OCI-LY1 (cell line): ENCODE measurements around the gene CHST11.

Experiments used
- H2AFZ ChIP-seq: fragments of 200-600 bp; sonication (generic), shearing (Covaris generic); 2 replicates; pipeline ENCODE4 v1.6.0; 2014; ENCODE audit warnings: antibody characterized with exemption, mild to moderate bottlenecking, low read length
- H3F3A ChIP-seq: fragments of 200-600 bp; sonication (generic), shearing (Covaris generic); 2 replicates; pipeline ENCODE4 v1.6.0; 2014; ENCODE audit warnings: mild to moderate bottlenecking, antibody characterized with exemption, low read length, moderate library complexity; ENCODE audit not compliant: insufficient read depth
- H3K27ac ChIP-seq: fragments of 200-600 bp; sonication (generic); 2 replicates; pipeline ENCODE4 v1.5.1; 2014; ENCODE audit warnings: low read length, mixed run types, mild to moderate bottlenecking, low read depth; ENCODE audit not compliant: poor library complexity, severe bottlenecking
- H3K27me3 ChIP-seq: fragments of 200-600 bp; sonication (generic); 2 replicates; pipeline ENCODE4 v1.6.0; 2014; ENCODE audit warnings: antibody characterized with exemption, mild to moderate bottlenecking, low read length, moderate library complexity; ENCODE audit not compliant: insufficient read depth
- H3K36me3 ChIP-seq: fragments of 200-600 bp; sonication (generic); 2 replicates; pipeline ENCODE4 v1.6.1; 2014; ENCODE audit warnings: mild to moderate bottlenecking, antibody characterized with exemption, low read length, moderate library complexity, mixed read lengths; ENCODE audit not compliant: insufficient read depth
- H3K4me1 ChIP-seq: fragments of 200-600 bp; sonication (generic); 2 replicates; pipeline ENCODE4 v1.5.1; 2014; ENCODE audit warnings: mild to moderate bottlenecking, low read length, moderate library complexity; ENCODE audit not compliant: insufficient read depth, severe bottlenecking
- H3K4me2 ChIP-seq: fragments of 200-600 bp; sonication (generic), shearing (Covaris generic); 2 replicates; pipeline ENCODE4 v1.6.1; 2014; ENCODE audit warnings: low read length
- H3K4me3 ChIP-seq: fragments of 200-600 bp; sonication (generic); 2 replicates; pipeline ENCODE4 v1.5.1; 2014; ENCODE audit warnings: low read length, low read depth, mild to moderate bottlenecking, mixed read lengths; ENCODE audit not compliant: poor library complexity, severe bottlenecking
- H3K79me2 ChIP-seq: fragments of 200-600 bp; shearing (Covaris generic); 2 replicates; pipeline ENCODE4 v1.6.1; 2016; ENCODE audit warnings: mixed run types, low read length, mixed read lengths; ENCODE audit not compliant: insufficient read depth
- H3K9ac ChIP-seq: fragments of 200-600 bp; sonication (generic), shearing (Covaris generic); 2 replicates; pipeline ENCODE4 v1.6.1; 2014; ENCODE audit warnings: mild to moderate bottlenecking, low read length, mixed read lengths
- H3K9me2 ChIP-seq: fragments of 200-600 bp; sonication (generic), shearing (Covaris generic); 2 replicates; pipeline ENCODE4 v1.6.1; 2014; ENCODE audit warnings: low read depth, mild to moderate bottlenecking, low read length, mixed read lengths
- H3K9me3 ChIP-seq: fragments of 200-600 bp; shearing (Covaris generic); 2 replicates; pipeline ENCODE4 v1.6.1; 2014; ENCODE audit warnings: low read length, mixed read lengths
- H4K20me1 ChIP-seq: fragments of 200-600 bp; sonication (generic), shearing (Covaris generic); 2 replicates; pipeline ENCODE4 v1.6.0; 2016; ENCODE audit warnings: mild to moderate bottlenecking, low read length; ENCODE audit not compliant: insufficient read depth
- EZH2 ChIP-seq: fragments of 200-600 bp; sonication (generic), shearing (Covaris generic); IDR thresholded peaks from 2 replicates; pipeline ENCODE4 v1.8.0; 2017; ENCODE audit warnings: borderline replicate concordance, mixed run types, mild to moderate bottlenecking, antibody characterized with exemption, low read length, moderate library complexity, mixed read lengths
- TF ChIP-seq, protein P1 (sequence below): fragments of 200-600 bp; sonication (generic), shearing (Covaris generic); IDR thresholded peaks from 2 replicates; pipeline ENCODE4 v1.5.1; 2017; ENCODE audit warnings: mild to moderate bottlenecking, antibody characterized with exemption, low read length, moderate library complexity, mixed read lengths

Gene CHST11

DNA sequence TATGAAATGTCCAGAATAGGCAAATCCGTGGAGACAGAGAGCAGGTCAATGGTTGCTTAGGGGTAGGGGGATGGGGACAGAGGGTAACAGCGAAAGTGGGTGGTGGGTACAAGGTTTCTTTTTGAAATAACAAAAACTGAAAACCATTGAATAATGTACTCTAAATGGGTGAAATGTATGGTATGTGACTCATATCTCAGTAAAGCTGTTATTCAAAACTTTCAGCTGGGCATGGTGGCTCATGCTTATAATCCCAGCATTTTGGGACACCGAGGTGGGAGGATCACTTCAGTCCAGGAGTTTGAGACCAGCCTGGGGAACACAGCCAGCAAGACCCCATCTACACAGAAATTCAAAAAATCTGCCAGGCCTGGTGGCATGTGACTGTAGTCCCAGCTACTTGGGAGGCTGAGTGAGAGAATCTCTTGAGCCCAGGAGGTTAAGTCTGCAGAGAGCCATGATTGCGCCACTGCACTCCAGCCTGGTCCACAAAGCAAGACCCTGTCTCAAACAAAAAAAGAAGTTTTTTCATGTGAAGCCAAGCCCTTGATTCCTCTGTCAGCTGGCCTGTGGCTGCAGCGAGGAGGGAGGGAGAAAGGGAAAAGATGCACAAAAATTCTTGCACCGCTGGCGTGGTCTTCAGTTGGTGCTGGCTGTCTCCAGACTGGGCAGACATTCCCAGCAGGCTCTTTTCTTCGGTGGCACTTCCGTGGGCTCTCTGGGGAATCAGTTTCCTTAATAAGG lies 253.1 kb downstream of the CHST11 start:
- H3K79me2 ChIP-seq, result no peaks in the 10 kb centered on the region

DNA sequence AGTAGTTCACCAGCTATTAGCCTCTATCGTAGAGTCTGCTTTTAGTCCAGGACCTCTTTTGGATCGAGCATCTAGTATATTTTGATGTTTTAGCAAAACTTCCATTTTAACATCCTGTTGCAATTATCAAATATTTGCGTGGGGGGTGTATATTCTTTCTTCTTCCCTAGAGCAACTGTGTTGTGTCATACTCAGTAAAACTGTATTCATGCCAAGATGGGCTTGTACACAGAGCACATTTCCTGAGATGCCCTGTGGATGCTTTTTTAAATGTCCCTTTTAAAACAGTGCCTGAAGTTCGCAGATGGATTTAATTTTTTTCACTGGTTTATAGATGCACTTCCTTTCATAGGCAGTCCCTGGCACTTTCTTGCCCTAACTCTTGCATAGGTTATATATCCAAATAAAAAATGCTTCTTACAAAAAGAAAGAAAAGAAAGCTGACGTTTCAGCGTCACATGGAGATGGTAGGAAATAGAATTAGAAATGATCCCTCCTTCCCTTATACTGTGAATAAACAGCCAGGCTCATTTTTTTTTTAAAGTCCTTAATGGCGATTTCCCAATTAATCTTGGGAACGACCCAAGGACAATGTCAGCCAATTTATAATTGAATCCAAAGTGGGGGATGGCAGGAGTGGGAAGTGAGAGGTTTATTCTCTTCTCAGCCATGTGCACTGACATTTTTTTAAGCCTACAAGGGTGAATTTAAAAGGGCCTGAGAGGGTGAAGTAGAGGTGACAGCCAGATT lies 254.4 kb downstream of the CHST11 start:
- H3K9me2 ChIP-seq, result no peaks in the 10 kb centered on the region
- H3K27me3 ChIP-seq, result no peaks in the 10 kb centered on the region
- H3K27ac ChIP-seq, result no peak overlapping the region
- H3K36me3 ChIP-seq, result no peaks in the 10 kb centered on the region
- H3K9ac ChIP-seq, result no peak overlapping the region
- no peaks in the 10 kb centered on the region for H4K20me1 ChIP-seq
- TF ChIP-seq, protein P1, sequence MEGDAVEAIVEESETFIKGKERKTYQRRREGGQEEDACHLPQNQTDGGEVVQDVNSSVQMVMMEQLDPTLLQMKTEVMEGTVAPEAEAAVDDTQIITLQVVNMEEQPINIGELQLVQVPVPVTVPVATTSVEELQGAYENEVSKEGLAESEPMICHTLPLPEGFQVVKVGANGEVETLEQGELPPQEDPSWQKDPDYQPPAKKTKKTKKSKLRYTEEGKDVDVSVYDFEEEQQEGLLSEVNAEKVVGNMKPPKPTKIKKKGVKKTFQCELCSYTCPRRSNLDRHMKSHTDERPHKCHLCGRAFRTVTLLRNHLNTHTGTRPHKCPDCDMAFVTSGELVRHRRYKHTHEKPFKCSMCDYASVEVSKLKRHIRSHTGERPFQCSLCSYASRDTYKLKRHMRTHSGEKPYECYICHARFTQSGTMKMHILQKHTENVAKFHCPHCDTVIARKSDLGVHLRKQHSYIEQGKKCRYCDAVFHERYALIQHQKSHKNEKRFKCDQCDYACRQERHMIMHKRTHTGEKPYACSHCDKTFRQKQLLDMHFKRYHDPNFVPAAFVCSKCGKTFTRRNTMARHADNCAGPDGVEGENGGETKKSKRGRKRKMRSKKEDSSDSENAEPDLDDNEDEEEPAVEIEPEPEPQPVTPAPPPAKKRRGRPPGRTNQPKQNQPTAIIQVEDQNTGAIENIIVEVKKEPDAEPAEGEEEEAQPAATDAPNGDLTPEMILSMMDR, result no peak
- no peak for TF ChIP-seq EZH2
- no peaks in the 10 kb centered on the region for H3K79me2 ChIP-seq
- no peak overlapping the region for H3K4me3 ChIP-seq
- H3K4me1 ChIP-seq, result peaks cover 11% of the 10 kb centered on the region
- H3F3A ChIP-seq, result no peaks in the 10 kb centered on the region
- H3K9me3 ChIP-seq, result no peaks in the 10 kb centered on the region
- no peak overlapping the region for H3K4me2 ChIP-seq
- no peak overlapping the region for H2AFZ ChIP-seq

More for the DNA sequence above, 253.1 kb downstream of the CHST11 start:
- H3K27ac ChIP-seq, result no peak overlapping the region
- H4K20me1 ChIP-seq, result no peaks in the 10 kb centered on the region
- no peaks in the 10 kb centered on the region for H3K36me3 ChIP-seq
- no peaks in the 10 kb centered on the region for H3K4me1 ChIP-seq
- no peak overlapping the region for H2AFZ ChIP-seq
- H3F3A ChIP-seq, result no peaks in the 10 kb centered on the region
- H3K4me3 ChIP-seq, result no peak overlapping the region
- no peaks in the 10 kb centered on the region for H3K9me2 ChIP-seq
- H3K4me2 ChIP-seq, result no peak overlapping the region
- no peak overlapping the region for H3K9ac ChIP-seq
- H3K27me3 ChIP-seq, result no peaks in the 10 kb centered on the region
- TF ChIP-seq EZH2, result no peak
- TF ChIP-seq, protein P1, result no peak
- H3K9me3 ChIP-seq, result no peaks in the 10 kb centered on the region

DNA sequence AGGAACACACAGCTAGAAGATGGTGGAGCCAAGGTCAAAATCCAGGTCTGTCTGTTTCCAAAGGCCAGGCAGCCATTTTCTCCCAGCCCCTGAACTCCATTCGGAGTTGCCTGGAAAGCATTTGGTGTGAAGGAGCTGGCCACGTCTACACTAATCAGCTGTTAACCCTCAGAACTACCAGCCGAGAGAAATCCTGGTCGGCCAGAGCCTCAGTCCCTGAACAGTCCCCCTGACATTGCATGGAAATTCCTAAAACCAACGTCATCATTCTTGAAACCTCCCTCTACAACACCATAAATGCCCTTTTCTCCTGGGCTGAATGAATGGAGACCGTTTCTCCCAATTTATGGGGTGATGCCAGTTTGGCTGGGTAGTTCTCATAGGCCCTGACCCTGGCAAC lies 255.7 kb downstream of the CHST11 start:
- H3K9ac ChIP-seq, result no peak overlapping the region
- H4K20me1 ChIP-seq, result no peaks in the 10 kb centered on the region
- no peak overlapping the region for H2AFZ ChIP-seq
- no peaks in the 10 kb centered on the region for H3K9me3 ChIP-seq
- H3F3A ChIP-seq, result no peaks in the 10 kb centered on the region
- no peak overlapping the region for H3K27ac ChIP-seq
- H3K36me3 ChIP-seq, result no peaks in the 10 kb centered on the region
- no peak overlapping the region for H3K4me2 ChIP-seq
- peaks cover 14% of the 10 kb centered on the region for H3K4me1 ChIP-seq
- H3K9me2 ChIP-seq, result no peaks in the 10 kb centered on the region
- H3K4me3 ChIP-seq, result no peak overlapping the region
- TF ChIP-seq, protein P1, result no peak
- no peak for TF ChIP-seq EZH2
- no peaks in the 10 kb centered on the region for H3K27me3 ChIP-seq
- H3K79me2 ChIP-seq, result no peaks in the 10 kb centered on the region
